Esophagus squamous epithelium (tissue), 4 donors: ENCODE data around the gene SHFL.

Experiments
- POLR2A ChIP-seq, 4 donors: fragments of 450-650 bp; IDR thresholded peaks; one replicate each; pipeline ENCODE4 v1.6.1; 2017; ENCODE audit warnings: antibody characterized with exemption in 4 of 4, mild to moderate bottlenecking in 4 of 4, moderate library complexity in 3 of 4
- TF ChIP-seq, protein P1 (sequence below), 6 experiments: fragments of 450-650 bp in 4 of 6; fragments of 200-600 bp in 2 of 6; sonication (generic) in 2 of 6; IDR thresholded peaks; one replicate each; pipeline ENCODE4 v1.5.1; 2016 to 2019; ENCODE audit warnings: antibody characterized with exemption in 6 of 6, mild to moderate bottlenecking in 4 of 6, moderate library complexity in 4 of 6

DNA sequence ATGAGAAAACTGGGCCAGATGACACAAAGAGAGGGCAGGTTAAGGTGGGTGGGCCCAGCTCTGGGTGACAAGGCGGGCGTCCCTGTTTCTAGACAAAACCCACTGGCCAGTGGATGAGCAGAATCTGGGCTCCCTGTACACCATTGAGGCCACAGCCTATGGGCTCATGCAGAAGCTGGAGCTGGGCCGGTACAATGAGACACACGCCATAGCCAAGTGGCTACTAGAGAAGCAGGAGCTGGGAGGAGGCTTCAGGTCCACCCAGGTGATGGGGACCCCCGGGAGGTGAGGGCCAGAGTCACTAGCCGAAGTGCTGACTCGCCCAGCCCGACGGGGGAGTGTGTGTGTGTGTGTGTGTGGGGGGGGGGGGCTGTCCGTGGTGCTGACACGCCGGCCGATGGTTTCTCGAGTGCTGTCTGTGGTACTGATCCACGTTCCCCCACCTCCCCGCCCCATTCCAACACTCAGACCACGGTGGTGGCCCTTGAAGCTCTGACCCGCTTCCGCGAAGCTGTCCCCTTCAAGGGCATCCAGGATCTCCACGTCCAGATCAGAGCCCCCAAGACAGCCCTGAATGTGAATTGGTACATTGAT is 24.3 kb upstream of the SHFL start:
- TF ChIP-seq, protein P1, sequence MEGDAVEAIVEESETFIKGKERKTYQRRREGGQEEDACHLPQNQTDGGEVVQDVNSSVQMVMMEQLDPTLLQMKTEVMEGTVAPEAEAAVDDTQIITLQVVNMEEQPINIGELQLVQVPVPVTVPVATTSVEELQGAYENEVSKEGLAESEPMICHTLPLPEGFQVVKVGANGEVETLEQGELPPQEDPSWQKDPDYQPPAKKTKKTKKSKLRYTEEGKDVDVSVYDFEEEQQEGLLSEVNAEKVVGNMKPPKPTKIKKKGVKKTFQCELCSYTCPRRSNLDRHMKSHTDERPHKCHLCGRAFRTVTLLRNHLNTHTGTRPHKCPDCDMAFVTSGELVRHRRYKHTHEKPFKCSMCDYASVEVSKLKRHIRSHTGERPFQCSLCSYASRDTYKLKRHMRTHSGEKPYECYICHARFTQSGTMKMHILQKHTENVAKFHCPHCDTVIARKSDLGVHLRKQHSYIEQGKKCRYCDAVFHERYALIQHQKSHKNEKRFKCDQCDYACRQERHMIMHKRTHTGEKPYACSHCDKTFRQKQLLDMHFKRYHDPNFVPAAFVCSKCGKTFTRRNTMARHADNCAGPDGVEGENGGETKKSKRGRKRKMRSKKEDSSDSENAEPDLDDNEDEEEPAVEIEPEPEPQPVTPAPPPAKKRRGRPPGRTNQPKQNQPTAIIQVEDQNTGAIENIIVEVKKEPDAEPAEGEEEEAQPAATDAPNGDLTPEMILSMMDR (IDR thresholded peaks at IDR 0.05) = no peak
- TF ChIP-seq POLR2A (IDR thresholded peaks at IDR 0.05) = no peak
